Trophoblast cell (in vitro differentiated cells and primary cell): ENCODE results near the gene PGAP3.

Experiments
- DNase-seq, 2 donors: peaks; one replicate each; pipeline ENCODE4 v3.0.0-alpha.2; 2016
- H2AFZ ChIP-seq: 2 replicates; pipeline ENCODE4 v1.6.1; 2013; ENCODE audit warnings: low read length, moderate library complexity, mild to moderate bottlenecking; ENCODE audit not compliant: insufficient read depth, poor library complexity
- H2AK5ac ChIP-seq: 2 replicates; pipeline ENCODE4 v1.6.1; 2013; ENCODE audit warnings: mild to moderate bottlenecking, low read length
- H2BK120ac ChIP-seq: 2 replicates; pipeline ENCODE4 v1.6.1; 2013; ENCODE audit warnings: low read length, mild to moderate bottlenecking, moderate library complexity; ENCODE audit not compliant: insufficient read depth, poor library complexity
- H2BK12ac ChIP-seq: 2 replicates; pipeline ENCODE4 v1.6.1; 2013; ENCODE audit warnings: mild to moderate bottlenecking, low read length, moderate library complexity
- H2BK5ac ChIP-seq: 2 replicates; pipeline ENCODE4 v1.6.1; 2013; ENCODE audit warnings: low read length, low read depth, moderate library complexity, mild to moderate bottlenecking; ENCODE audit not compliant: poor library complexity
- H3K14ac ChIP-seq: 2 replicates; pipeline ENCODE4 v1.6.1; 2013; ENCODE audit warnings: mild to moderate bottlenecking, low read length
- H3K18ac ChIP-seq: 2 replicates; pipeline ENCODE4 v1.6.1; 2013; ENCODE audit warnings: mild to moderate bottlenecking, low read length
- H3K23ac ChIP-seq: 2 replicates; pipeline ENCODE4 v1.6.1; 2013; ENCODE audit warnings: low read length
- H3K27ac ChIP-seq: 2 replicates; pipeline ENCODE4 v1.5.1; 2013; ENCODE audit warnings: low read depth, mild to moderate bottlenecking, inconsistent platforms, low read length, moderate library complexity
- H3K27me3 ChIP-seq: 2 replicates; pipeline ENCODE4 v1.6.1; 2013; ENCODE audit warnings: inconsistent platforms, mild to moderate bottlenecking, low read length, moderate library complexity; ENCODE audit not compliant: insufficient read depth
- H3K36me3 ChIP-seq, 2 experiments: 1 replicate in 1 of 2; 2 replicates in 1 of 2; pipeline ENCODE4 v1.6.1; 2013; ENCODE audit warnings: low read length in 2 of 2, mild to moderate bottlenecking in 2 of 2, moderate library complexity in 1 of 2; ENCODE audit not compliant: insufficient read depth in 2 of 2, control insufficient read depth in 1 of 2
- H3K4ac ChIP-seq: 2 replicates; pipeline ENCODE4 v1.6.1; 2013; ENCODE audit warnings: low read depth, mild to moderate bottlenecking, low read length, moderate library complexity
- H3K4me1 ChIP-seq, 2 experiments: 1 replicate in 1 of 2; 2 replicates in 1 of 2; pipeline ENCODE4 v1.6.1; 2013; ENCODE audit warnings: low read length in 2 of 2, mild to moderate bottlenecking in 2 of 2, moderate library complexity in 1 of 2; ENCODE audit not compliant: insufficient read depth in 2 of 2, control insufficient read depth in 1 of 2
- H3K4me2 ChIP-seq: 2 replicates; pipeline ENCODE4 v1.6.1; 2013; ENCODE audit warnings: inconsistent platforms, mild to moderate bottlenecking, low read length, moderate library complexity
- H3K4me3 ChIP-seq: 2 replicates; pipeline ENCODE4 v1.5.1; 2013; ENCODE audit warnings: mild to moderate bottlenecking, low read depth, low read length, inconsistent platforms
- H3K79me1 ChIP-seq: one replicate; pipeline ENCODE4 v1.6.1; 2013; ENCODE audit warnings: low read length
- H3K79me2 ChIP-seq: 2 replicates; pipeline ENCODE4 v1.6.1; 2013; ENCODE audit warnings: low read length, mild to moderate bottlenecking; ENCODE audit not compliant: control insufficient read depth, insufficient read depth, poor library complexity
- H3K9ac ChIP-seq: 2 replicates; pipeline ENCODE4 v1.6.1; 2013; ENCODE audit warnings: mild to moderate bottlenecking, low read length
- H3K9me3 ChIP-seq: 2 replicates; pipeline ENCODE4 v1.6.1; 2013; ENCODE audit warnings: low read depth, mild to moderate bottlenecking, control low read depth, inconsistent platforms, low read length; ENCODE audit not compliant: insufficient read depth
- H4K12ac ChIP-seq: 2 replicates; pipeline ENCODE4 v1.6.1; 2013; ENCODE audit warnings: low read depth, mild to moderate bottlenecking, low read length, moderate library complexity
- H4K8ac ChIP-seq: 2 replicates; pipeline ENCODE4 v1.6.1; 2013; ENCODE audit warnings: low read depth, mild to moderate bottlenecking, low read length, moderate library complexity
- H4K91ac ChIP-seq: one replicate; pipeline ENCODE4 v1.6.1; 2013; ENCODE audit warnings: low read depth, mild to moderate bottlenecking, low read length, moderate library complexity
- WGBS: extraction: QIAGEN DNeasy Blood & Tissue Kit; methylation state at CpG from one replicate; pipeline ENCODE4 v1.1.7; 2013; ENCODE audit warnings: missing lambda C conversion rate; ENCODE audit not compliant: insufficient read length, insufficient coverage; ENCODE audit errors: extremely low coverage; 5-methylcytosine and 5-hydroxymethylcytosine counted together

PGAP3 gene

DNA sequence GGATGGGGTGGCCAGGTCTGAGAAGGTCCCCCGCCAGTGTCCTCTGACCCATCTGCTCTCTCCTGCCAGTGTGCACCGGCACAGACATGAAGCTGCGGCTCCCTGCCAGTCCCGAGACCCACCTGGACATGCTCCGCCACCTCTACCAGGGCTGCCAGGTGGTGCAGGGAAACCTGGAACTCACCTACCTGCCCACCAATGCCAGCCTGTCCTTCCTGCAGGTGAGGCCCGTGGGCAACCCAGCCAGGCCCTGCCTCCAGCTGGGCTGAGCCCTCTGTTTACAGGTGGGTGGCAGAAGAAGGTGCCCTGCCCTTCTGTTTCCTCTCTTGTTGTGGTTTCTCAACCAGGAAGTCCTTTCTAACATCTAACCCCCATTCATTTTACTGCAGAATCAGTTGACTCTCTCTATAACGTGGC is 19.1 kb upstream of the PGAP3 start:
- peaks cover 37 to 44% of the 10 kb centered on the region in 2 experiments for H3K36me3 ChIP-seq
- DNase-seq, result no peak
- H3K23ac ChIP-seq, result no peak overlapping the region
- no peak overlapping the region for H2AFZ ChIP-seq
- no peak overlapping the region for H2AK5ac ChIP-seq
- no peak overlapping the region for H3K18ac ChIP-seq
- H4K8ac ChIP-seq, result no peak overlapping the region
- H4K91ac ChIP-seq, result no peak overlapping the region
- H3K4ac ChIP-seq, result no peak overlapping the region
- H4K12ac ChIP-seq, result no peak overlapping the region
- H2BK5ac ChIP-seq, result no peak overlapping the region
- H3K4me3 ChIP-seq, result peak overlapping the region; percentile 17
- WGBS, result no CpG with 5 or more reads among the region's 7 CpGs
- H2BK120ac ChIP-seq, result no peak overlapping the region
- H3K79me1 ChIP-seq, result no peaks in the 10 kb centered on the region
- H3K79me2 ChIP-seq, result no peaks in the 10 kb centered on the region
- H3K14ac ChIP-seq, result no peak overlapping the region
- no peak overlapping the region for H2BK12ac ChIP-seq
- peaks cover 4% of the 10 kb centered on the region for H3K9me3 ChIP-seq
- no peak overlapping the region for H3K9ac ChIP-seq
- H3K27ac ChIP-seq, result no peak overlapping the region
- H3K4me1 ChIP-seq, result peaks cover 3 to 12% of the 10 kb centered on the region in 2 experiments
- H3K4me2 ChIP-seq, result no peak overlapping the region
- no peaks in the 10 kb centered on the region for H3K27me3 ChIP-seq

DNA sequence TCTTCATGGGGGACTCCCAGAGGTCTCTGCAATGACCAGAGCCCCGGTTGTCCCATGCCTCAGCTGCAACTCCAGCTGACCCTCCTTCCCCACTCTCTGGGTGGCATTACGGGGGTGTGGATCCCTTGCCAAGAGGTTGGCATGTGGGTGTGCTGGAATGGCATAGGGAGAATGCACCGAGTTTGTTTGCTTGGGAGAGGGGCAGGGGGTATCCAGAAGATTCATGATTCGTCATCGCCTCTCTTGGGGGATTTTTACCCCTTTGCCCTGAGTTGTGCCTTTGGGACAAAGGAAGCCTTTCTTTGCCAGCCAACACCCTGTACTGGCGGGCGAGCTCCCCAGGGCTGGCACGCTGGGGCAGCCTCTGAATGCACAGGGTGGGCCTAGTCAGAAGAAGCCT is 18.5 kb upstream of the PGAP3 start:
- Histone ChIP-seq H3K27me3 (no peaks in the 10 kb centered on the region), H3K4me1 (peaks cover 3 to 16% of the 10 kb centered on the region in 2 experiments), H2BK12ac (no peak overlapping the region), H2BK120ac (no peak overlapping the region), H3K9me3 (peaks cover 3% of the 10 kb centered on the region), H2BK5ac (no peak overlapping the region), H2AFZ (no peak overlapping the region), H3K79me1 (no peaks in the 10 kb centered on the region), H3K18ac (no peak overlapping the region), H4K91ac (no peak overlapping the region), H3K14ac (no peak overlapping the region), H4K8ac (no peak overlapping the region), H3K4me2 (no peak overlapping the region), H3K9ac (no peak overlapping the region), H3K79me2 (no peaks in the 10 kb centered on the region), H3K27ac (no peak overlapping the region), H3K36me3 (peaks cover 33 to 38% of the 10 kb centered on the region in 2 experiments), H3K23ac (no peak overlapping the region), H2AK5ac (no peak overlapping the region), H3K4me3 (no peak overlapping the region), H4K12ac (no peak overlapping the region), H3K4ac (no peak overlapping the region)
- no CpG with 5 or more reads among the region's 8 CpGs for WGBS
- DNase-seq, result no peak

DNA sequence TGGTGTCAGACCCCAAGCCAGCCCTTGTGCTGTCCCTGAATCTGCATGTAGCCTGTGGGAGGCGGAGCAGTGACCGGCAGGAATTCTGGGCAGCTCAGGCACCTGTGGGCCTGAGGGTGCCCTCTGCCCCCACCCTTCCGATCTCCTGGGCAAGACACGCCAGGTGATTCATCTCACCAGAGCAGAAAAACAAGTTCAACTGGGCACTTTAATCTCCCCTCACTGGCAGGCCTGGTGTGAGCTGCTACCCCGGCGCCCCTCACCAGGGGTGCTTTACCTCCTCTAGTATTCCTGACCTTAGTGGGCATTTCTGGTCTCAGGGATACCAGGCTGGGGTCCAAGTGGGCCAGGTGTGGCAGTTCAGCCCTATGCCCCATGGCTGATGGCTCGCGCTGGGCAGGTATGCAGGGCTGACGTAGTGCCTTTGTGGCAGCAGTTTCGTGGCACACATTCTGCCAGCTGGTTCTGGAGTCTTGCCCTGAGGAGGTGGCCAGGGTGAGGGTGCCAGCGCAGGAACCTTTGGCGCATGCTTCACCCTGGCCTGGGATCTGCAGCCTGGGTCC is 18.0 kb upstream of the PGAP3 start:
- Histone ChIP-seq H3K36me3 (peaks cover 32 to 35% of the 10 kb centered on the region in 2 experiments), H3K9me3 (peaks cover 3% of the 10 kb centered on the region), H3K4me3 (no peak overlapping the region), H3K4me1 (peaks cover 7 to 21% of the 10 kb centered on the region in 2 experiments), H3K27me3 (no peaks in the 10 kb centered on the region), H4K8ac (no peak overlapping the region), H2AK5ac (no peak overlapping the region), H2AFZ (no peak overlapping the region), H4K91ac (no peak overlapping the region), H4K12ac (no peak overlapping the region), H2BK120ac (no peak overlapping the region), H3K4me2 (no peak overlapping the region), H3K79me2 (no peaks in the 10 kb centered on the region), H3K18ac (no peak overlapping the region), H3K27ac (no peak overlapping the region), H3K4ac (no peak overlapping the region), H2BK5ac (no peak overlapping the region), H3K14ac (no peak overlapping the region), H3K9ac (no peak overlapping the region), H2BK12ac (no peak overlapping the region), H3K79me1 (no peaks in the 10 kb centered on the region), H3K23ac (no peak overlapping the region)
- WGBS, result no CpG with 5 or more reads among the region's 12 CpGs
- DNase-seq, result peak; percentile 92 to 94

DNA sequence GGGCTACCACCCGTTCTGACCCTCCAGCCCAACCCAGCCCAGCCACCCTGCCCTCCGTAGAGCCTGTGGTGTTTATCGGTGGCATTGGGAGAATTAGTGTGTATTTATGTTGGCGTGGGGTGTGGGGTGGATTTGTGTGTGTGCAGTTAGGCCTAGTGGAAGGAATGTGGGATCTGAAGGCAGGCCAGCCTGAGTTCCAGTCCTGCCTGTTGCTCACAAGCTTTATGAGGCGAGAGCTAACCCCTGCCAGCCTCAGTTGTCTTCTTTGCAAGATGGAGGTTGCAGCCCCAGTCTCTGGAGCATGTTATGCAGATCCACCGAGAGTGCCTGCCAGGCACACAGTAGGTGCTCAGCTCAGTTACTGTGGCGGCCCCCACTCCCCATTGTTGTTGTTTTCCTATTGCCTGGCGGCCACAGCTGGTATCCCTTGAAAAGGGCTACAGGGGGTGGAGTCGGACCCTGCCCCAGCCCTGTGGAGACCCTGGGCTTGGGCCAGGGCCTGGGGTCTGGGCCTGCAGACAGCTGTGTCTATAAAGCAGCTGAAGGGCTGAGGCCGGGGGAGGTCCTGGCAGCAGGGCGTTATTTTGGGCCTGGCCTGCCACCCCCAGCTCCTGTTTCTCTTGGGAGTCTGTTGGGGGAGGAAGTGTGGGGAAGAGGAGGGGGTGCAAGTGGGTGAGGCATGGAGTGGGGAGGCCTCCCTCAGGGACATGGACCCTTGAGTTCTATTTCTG is 17.1 kb upstream of the PGAP3 start:
- Histone ChIP-seq H3K27me3 (no peaks in the 10 kb centered on the region), H3K9me3 (peaks cover 3% of the 10 kb centered on the region), H3K79me1 (peaks cover 4% of the 10 kb centered on the region), H4K91ac (no peak overlapping the region), H4K12ac (no peak overlapping the region), H3K18ac (no peak overlapping the region), H2BK120ac (no peak overlapping the region), H2AK5ac (no peak overlapping the region), H4K8ac (peak overlapping the region; percentile 30), H3K23ac (no peak overlapping the region), H2BK12ac (no peak overlapping the region), H2AFZ (no peak overlapping the region), H3K9ac (no peak overlapping the region), H3K4me3 (no peak overlapping the region), H3K79me2 (peaks cover 5% of the 10 kb centered on the region), H3K4me1 (peaks cover 7 to 21% of the 10 kb centered on the region in 2 experiments), H2BK5ac (no peak overlapping the region), H3K14ac (no peak overlapping the region), H3K27ac (no peak overlapping the region), H3K36me3 (peaks cover 27 to 29% of the 10 kb centered on the region in 2 experiments), H3K4me2 (no peak overlapping the region), H3K4ac (peak overlapping the region; percentile 47)
- peak; percentile 51 to 71 for DNase-seq
- WGBS, result 100% methylated on average over 1 of the region's 11 CpGs
